HG03565 (cell line): ENCODE results near the gene TSPAN14.

ENCODE experiments used
- ATAC-seq: cut with Tn5 transposase; IDR thresholded peaks from one replicate; pipeline ENCODE4 v1.9.1; 2021; ENCODE audit warnings: mild to moderate bottlenecking, moderate library complexity; ENCODE audit not compliant: unreplicated experiment

TSPAN14 gene

DNA sequence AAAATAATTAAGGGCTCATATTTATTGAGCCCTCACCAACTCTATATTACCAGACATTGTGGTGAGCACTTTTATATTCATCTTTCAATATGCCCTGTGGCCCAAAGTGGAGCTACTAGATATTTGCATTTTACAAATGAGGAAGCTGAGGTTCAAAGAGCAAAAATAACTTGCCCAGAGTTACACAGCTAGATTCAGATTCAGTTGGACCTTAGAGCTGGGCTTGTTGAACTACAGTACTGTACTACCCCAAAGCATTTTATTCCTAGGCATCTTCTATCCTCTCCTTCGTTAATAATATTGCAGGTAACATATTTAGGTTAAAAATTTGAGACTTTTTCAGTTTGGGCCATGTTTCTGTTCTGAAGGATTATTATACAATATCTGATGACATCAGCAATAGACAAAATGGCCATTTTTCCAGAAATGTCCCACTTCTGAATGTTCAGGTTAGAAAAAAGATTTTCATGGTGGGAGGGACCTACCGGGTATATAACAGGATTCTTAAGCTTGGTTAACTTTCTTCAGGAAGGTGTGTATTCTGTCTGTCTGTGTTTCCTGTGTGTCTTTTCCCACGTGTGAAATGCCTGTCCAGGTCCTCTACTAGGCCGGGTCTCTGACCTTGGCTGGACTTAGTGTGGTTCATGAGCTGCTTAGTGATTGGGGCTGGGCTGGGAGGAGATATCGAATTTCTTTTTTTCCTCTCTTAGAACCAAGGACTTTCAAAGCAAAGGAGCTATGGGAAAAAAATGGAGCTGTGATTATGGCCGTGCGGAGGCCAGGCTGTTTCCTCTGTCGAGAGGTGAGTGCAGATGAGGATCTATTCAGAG is 32.2 kb upstream of the TSPAN14 start:
- ATAC-seq: peak; percentile 94

DNA sequence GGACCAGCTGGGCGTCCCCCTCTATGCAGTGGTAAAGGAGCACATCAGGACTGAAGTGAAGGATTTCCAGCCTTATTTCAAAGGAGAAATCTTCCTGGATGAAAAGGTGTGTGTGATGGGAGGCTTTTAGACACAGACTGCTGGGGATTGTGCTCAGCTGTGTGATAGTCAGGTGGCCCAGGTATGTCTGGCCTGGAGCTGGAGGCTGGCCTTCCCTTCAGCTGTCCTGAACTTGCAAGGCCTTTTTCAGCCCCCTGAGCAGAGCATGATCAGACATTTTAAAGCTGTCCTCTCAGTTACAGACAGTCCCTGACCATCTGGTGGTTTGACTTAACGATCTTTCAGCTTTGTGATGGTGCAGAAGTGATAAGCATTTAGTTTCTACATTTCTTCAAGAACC is 28.2 kb upstream of the TSPAN14 start:
- ATAC-seq: no peak

GRCh38 chr10:80427541-80427940 is 26.6 kb upstream of the TSPAN14 start:
- no peak for ATAC-seq

- ATAC-seq: no peak
These were observed 24.6 kb upstream of the TSPAN14 start for GRCh38 chr10:80429521-80429973.

DNA sequence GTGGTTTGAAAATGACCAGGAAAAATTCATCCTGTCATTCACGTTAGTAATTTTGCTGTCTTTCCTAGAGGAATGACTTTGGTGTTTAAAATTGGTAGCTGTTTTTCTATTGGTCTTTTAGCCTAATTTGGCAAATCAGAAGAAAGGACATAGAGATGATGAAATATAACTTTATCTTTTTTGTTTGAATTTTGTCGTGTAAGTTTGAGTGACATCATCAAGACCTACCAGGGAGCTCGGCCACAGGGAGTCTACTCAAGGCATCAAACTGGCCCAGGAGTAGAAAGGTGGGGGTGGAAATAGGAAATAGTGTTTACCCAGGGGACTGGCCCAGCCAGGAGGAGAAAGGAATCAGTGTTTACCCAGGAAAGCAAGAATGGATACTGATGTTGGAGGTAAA is 21.0 kb upstream of the TSPAN14 start:
- ATAC-seq: no peak

GRCh38 chr10:80436446-80437098 is 17.5 kb upstream of the TSPAN14 start:
- ATAC-seq: no peak

- no peak for ATAC-seq
These were observed 16.9 kb upstream of the TSPAN14 start for GRCh38 chr10:80437227-80437626.

DNA sequence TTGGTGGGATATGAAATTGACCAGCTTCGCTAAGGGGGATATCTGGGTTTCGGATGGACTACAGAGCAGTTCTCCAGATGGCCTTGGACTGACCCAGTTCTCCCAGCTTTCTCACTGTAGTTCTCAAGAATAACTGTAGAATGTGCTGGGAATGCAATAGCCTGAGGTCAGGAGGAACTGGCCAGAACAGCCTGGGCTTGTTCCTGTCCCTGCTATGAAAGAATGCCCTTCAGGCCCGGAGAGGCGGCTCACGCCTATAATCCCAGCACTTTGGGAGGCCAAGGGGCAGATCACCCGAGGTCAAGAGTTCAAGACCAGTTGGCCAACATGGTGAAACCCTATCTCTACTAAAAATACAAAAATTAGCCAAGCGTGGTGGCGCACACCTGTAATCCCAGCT is 12.3 kb upstream of the TSPAN14 start:
- ATAC-seq: no peak

GRCh38 chr10:80442879-80443278 is 11.2 kb upstream of the TSPAN14 start:
- no peak for ATAC-seq

DNA sequence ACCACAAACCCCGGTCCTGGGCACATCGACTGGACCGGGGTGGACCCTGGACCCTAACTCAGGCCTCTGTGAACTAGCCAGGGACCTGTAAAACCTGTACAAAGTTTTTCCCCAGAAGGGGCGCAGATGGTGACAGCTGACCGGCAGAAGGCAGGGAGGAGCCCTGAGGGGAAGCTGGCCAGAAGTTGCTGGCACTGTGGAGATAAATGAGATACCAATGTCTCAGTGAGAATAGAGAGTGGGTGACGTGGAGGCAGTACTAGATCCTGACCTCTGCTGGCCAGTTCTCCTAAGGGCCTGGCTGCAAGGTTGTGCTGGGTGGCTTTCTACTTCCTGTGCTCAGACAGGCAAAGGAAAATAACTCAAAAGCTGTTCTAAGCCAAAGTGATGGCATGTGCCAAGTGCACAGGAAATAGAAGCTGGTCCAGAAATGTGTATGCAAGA is 10.6 kb upstream of the TSPAN14 start:
- ATAC-seq: peak; percentile 61

DNA sequence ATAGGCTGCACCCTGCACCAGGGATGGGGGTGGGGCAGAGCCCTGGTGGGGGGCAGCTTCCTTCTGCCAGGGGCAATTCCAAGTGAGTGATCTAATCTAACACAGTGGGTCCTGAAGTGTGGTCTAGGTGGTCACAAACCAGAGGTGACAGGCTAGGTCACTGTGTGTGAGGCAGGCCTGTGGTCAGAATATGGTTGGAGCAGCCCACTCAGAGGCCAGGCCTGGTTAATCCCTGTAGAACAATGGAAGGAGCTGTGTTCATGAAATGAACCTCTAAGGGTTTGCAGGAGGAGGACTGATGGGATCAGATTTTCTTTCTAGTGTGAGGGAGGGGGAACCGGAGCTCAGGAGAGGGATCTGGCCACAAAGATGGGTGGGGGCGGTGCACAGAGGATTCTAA is 10.0 kb upstream of the TSPAN14 start:
- ATAC-seq: no peak

DNA sequence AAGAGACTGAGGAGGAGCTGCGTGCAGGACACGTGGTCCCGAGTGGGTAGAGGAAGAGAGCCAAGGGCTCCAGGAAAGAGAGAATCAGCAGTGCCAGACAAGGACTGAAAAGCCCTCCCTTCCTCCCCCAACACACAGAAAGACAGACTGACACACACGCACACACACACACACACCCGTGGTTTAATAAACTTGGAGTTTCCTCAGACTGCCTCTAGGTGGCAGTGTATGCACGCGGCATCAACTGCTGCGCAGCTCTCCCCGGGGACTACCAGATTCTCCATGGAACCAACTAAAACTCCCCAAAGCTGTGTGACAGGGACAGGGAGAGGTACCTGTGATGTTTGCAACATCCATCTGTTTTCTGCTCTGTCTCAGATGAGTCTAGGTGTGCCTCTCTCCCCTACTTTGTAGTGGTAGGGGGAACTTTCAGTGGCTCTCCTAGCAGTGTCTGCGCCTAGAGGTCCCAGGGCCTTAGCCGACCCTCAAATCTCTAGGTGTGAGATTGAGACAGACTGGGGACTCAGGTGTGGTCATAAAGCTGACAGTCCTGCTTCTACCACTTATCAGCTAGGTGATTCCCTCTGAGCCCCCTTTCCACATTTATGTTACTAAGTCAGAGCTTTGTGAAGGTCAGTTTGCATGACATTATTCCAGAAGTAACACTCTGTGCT is 9.3 kb upstream of the TSPAN14 start:
- peak; percentile 69 for ATAC-seq

- no peak for ATAC-seq
These were observed 6.5 kb upstream of the TSPAN14 start for GRCh38 chr10:80447436-80448190.

GRCh38 chr10:80448209-80448942 is 5.7 kb upstream of the TSPAN14 start:
- no peak for ATAC-seq

DNA sequence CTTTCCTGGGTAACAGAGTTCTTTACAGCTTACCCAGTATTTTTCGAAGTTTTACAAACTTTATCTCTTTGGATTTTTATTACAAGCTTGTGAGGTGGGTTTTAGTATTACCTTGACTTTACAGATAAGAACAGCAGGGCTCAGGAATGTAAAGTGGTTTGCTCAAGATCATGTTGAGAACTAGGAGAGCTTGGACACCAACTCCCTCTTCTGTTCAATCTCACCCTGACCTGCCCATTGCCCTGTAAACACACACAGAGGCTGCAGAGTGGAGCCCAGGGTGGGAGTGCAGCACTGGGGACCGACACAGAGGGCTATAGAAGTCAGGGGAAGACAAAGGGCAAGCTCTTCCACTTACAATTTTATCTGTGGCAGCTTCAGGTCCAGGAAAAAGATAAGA is 4.6 kb upstream of the TSPAN14 start:
- ATAC-seq: no peak

DNA sequence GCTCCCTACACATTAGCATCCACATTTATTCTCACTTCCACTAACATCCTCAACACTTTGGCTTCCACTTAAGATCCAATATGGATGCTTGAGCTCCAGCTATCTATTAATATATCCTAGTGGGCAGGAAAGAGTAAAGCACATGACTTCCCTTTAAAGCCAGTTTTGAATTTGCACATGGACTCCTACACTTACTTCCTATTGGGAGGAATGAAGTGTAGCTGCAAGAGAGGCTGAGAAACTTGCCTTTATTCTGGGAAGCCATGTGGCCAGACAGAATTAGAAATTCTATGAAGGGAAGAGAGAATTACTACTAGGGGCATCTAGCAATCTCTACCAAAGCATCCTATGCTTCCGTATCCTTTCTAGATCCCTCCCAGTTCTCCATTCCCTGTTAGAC is 3.0 kb upstream of the TSPAN14 start:
- no peak for ATAC-seq

DNA sequence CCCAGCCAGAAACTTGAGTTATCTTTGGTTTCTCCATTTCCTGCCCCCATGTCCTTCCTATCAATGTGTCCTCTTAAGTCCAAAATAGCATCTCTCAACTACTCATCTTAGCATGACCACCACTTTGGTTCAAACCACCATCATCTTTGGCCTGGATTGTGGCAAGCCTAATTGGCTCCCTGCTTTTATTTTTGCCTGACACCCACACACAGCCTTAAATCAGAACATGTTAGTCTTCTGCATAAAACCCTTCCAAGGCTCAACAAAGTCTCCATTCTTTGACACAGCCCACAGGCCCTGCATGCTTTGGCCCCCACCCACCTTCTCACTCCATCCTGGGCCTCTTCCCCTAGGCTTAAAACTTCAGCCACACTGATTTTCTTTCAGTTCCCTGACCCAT is 2.0 kb upstream of the TSPAN14 start:
- no peak for ATAC-seq

DNA sequence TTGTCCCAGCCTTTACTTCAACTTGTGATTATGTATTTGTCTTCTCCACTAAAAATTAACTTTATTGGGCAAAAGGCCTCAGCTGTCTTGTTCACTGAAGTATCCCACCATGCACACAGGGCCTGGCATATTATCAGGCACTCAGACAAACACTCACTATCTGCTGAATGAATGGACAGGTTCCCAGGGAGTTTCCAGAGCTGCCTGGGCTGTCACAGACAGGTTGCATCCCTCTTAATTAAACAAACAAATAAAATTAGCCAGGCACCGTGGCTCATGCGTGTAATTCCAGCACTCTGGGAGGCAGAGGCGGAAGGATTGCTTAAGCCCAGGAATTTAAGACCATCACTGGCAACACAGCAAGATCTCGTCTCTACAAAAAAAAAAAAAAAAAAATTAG is 1.5 kb upstream of the TSPAN14 start:
- no peak for ATAC-seq

DNA sequence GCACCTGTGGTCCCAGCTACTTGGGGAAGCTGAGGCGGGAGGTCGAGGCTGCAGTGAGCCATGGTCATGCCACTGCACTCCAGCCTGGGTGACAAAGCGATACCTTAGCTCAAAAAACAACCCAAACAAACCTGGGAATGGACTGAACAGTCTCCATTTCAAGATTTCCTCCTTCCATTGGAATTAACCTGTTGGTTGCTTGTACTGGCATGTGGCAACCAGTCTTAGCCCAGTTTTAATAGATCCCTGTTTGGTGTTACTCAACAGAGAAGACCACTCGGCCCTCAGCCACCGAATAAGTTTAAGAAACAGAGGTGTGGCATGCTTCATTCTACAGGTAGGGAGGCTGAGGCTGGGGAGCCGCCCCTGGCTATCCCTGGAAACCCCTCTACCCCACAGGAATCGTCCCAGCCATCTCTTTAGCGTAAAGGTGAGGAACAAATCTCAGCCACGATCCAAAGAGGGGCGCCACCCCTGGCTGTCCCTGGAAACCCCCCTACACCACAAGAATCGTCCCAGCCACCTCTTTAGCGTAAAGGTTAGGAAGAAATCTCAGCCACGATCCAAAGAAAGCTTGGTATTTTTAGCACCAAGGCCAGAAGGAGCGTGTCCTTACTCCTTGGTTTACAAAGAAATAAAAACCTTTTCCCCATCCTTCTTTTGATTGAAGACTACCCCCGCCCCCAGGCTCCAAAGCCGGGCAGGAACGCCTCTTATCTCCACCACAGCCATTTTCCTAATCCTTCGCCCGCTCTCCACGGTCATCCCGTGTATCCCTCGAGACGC is 861 bp upstream of the TSPAN14 start:
- ATAC-seq: no peak
